ENCODE results near the gene RTN4. TPM values are rescaled to one million over a fixed set of nuclear protein-coding genes. Genes with fewer than 3 reads are reported as not detected.
A peak's percentile ranks its signal among the peaks of the same experiment; 100 is the strongest.

RTN4 gene
- total RNA-seq, 1 experiment from 2014 or later = 200 TPM

- H3K27ac ChIP-seq (ENCODE audit: insufficient read length, low read depth, low read length) = no peak overlapping the region
- H3K4me1 ChIP-seq (ENCODE audit: insufficient read depth, low read length) = peaks cover 3% of the 10 kb centered on the region
- no peak for TF ChIP-seq CTCF (conservative IDR thresholded peaks at IDR 0.05)
- H3K23me2 ChIP-seq (ENCODE audit: insufficient read length, low read depth, low read length, poor library complexity, severe bottlenecking) = no peaks in the 10 kb centered on the region
- no peak overlapping the region for H3K4me2 ChIP-seq (ENCODE audit: insufficient read depth, insufficient read length, low read length)
- H4K91ac ChIP-seq (ENCODE audit: insufficient read length, low read depth, low read length) = no peak overlapping the region
- no peak overlapping the region for H2BK12ac ChIP-seq (ENCODE audit: insufficient read length, low read depth, low read length)
- no peak overlapping the region for H3T11ph ChIP-seq (ENCODE audit: low read length)
- H3K27me3 Mint-ChIP-seq (ENCODE audit: low read depth) = no peaks in the 10 kb centered on the region
- H2BK5ac ChIP-seq (ENCODE audit: insufficient read length, low read length) = no peak overlapping the region
- H2AK5ac ChIP-seq (ENCODE audit: insufficient read length, low read length) = no peak overlapping the region
- no peak for DNase-seq
- no peak overlapping the region for H2BK15ac ChIP-seq (ENCODE audit: low read depth, low read length)
- no peak overlapping the region for H2AFZ ChIP-seq (ENCODE audit: low read length)
- H3K36me3 Mint-ChIP-seq (ENCODE audit: insufficient read depth in 1 of 3, low read depth in 3 of 3) = no peaks in the 10 kb centered on the region
- H4K8ac ChIP-seq (replicated peaks; ENCODE audit: insufficient read length, low read depth, low read length) = no peak overlapping the region
- no peak overlapping the region for H2BK120ac ChIP-seq (ENCODE audit: low read depth, low read length, poor library complexity, severe bottlenecking)
- H3K79me2 ChIP-seq (ENCODE audit: insufficient read depth, low read length) = peaks cover 43% of the 10 kb centered on the region
- H3K9ac ChIP-seq (ENCODE audit: extremely low read depth, insufficient read length, low read length) = no peak overlapping the region
- no peaks in the 10 kb centered on the region for H3K9me3 Mint-ChIP-seq
- peaks cover 5% of the 10 kb centered on the region for H3K79me1 ChIP-seq (ENCODE audit: insufficient read depth, low read depth, low read length, poor library complexity, severe bottlenecking)
- WGBS (ENCODE audit: extremely low coverage, insufficient read length, low lambda C conversion rate) = no CpG with 5 or more reads among the region's 3 CpGs
- peaks cover 47% of the 10 kb centered on the region in 2 experiments for H3K4me1 Mint-ChIP-seq
- H4K20me1 ChIP-seq (ENCODE audit: control insufficient read depth, insufficient read depth, insufficient read length) = no peaks in the 10 kb centered on the region
- no peaks in the 10 kb centered on the region for H3K27me3 ChIP-seq (ENCODE audit: insufficient read depth, low read length)
- no peak overlapping the region for H3K4ac ChIP-seq (ENCODE audit: low read depth, low read length)
- no peaks in the 10 kb centered on the region for H3K9me3 ChIP-seq (ENCODE audit: control insufficient read depth, low read depth, low read length)
- no peak overlapping the region for H3K56ac ChIP-seq (ENCODE audit: insufficient read length, low read depth, low read length)
- no peak overlapping the region for H2BK20ac ChIP-seq (ENCODE audit: low read depth, low read length, poor library complexity, severe bottlenecking)
- no peak overlapping the region for H3K4me3 Mint-ChIP-seq
- H4K5ac ChIP-seq (ENCODE audit: insufficient read length, low read depth, low read length) = no peak overlapping the region
- H3K18ac ChIP-seq (ENCODE audit: insufficient read length, low read depth, low read length) = no peak overlapping the region
- no peak overlapping the region for H3K14ac ChIP-seq (ENCODE audit: insufficient read depth, low read length)
- H3K23ac ChIP-seq (ENCODE audit: insufficient read length, low read depth, low read length) = no peak overlapping the region
- H3K27ac Mint-ChIP-seq = peak overlapping the region in 2 of 3 experiments; percentile 12 to 28; a peak in 2 of 7 replicates
Observed at GRCh38 chr2:55006306-55006705, 43.9 kb downstream of the RTN4 start.

Measured in H9 (cell line).